HEK293 (cell line): ENCODE data around the gene ITPRIPL2.

Source experiments
- CTCF ChIA-PET: fragments of 350-600 bp; formaldehyde crosslinking; extraction: SDS; loops from one replicate; lab custom pipeline; 2021; ENCODE audit warnings: antibody characterized with exemption; lab: Yijun Ruan, JAX
- POLR2A ChIA-PET: fragments of 300-600 bp; formaldehyde crosslinking; extraction: SDS; loops from one replicate; lab custom pipeline; 2020; ENCODE audit warnings: antibody characterized with exemption, inconsistent platforms; lab: Yijun Ruan, JAX
- H3K27ac ChIP-seq: fragments of 200-500 bp; sonication (Bioruptor generic); 2 replicates; pipeline ENCODE4 v1.5.1; 2014; ENCODE audit warnings: low read depth, low read length, control low read depth, inconsistent platforms; ENCODE audit errors: extremely low read depth
- H3K36me3 ChIP-seq, 2 experiments: fragments of 200-500 bp in 1 of 2; sonication (Bioruptor generic) in 1 of 2; 1 replicate in 1 of 2; 2 replicates in 1 of 2; pipeline ENCODE4 v1.5.1; 2014 to 2017; ENCODE audit warnings: inconsistent platforms in 2 of 2, low read length in 2 of 2; ENCODE audit not compliant: control insufficient read depth in 2 of 2, insufficient read depth in 1 of 2
- H3K4me1 ChIP-seq: fragments of 200-500 bp; sonication (Bioruptor generic); 2 replicates; pipeline ENCODE4 v1.5.1; 2014; ENCODE audit warnings: mild to moderate bottlenecking, low read length, inconsistent platforms; ENCODE audit not compliant: control insufficient read depth, insufficient read depth
- H3K4me3 ChIP-seq: 2 replicates; pipeline ENCODE4 v1.5.1; 2011; ENCODE audit warnings: low read depth, mild to moderate bottlenecking, control low read depth, low read length, moderate library complexity
- H3K9me3 ChIP-seq: fragments of 200-500 bp; sonication (Bioruptor generic); 2 replicates; pipeline ENCODE4 v1.5.1; 2014; ENCODE audit warnings: low read depth, low read length, inconsistent platforms; ENCODE audit not compliant: control insufficient read depth, insufficient read depth
- FEZF1 ChIP-seq: fragments of 450-650 bp; formaldehyde crosslinking; IDR thresholded peaks from 2 replicates; pipeline ENCODE4 v1.5.1; 2016; ENCODE audit warnings: missing biosample characterization, missing genetic modification characterization
- GLI2 ChIP-seq: fragments of 450-650 bp; formaldehyde crosslinking; IDR thresholded peaks from 2 replicates; pipeline ENCODE4; 2017; ENCODE audit warnings: missing biosample characterization, missing genetic modification characterization, low read depth, borderline replicate concordance
- HOXC10 ChIP-seq: sonication (generic); formaldehyde crosslinking; IDR thresholded peaks from 2 replicates; pipeline ENCODE4 v1.8.1; 2023; ENCODE audit warnings: mild to moderate bottlenecking, missing genetic modification reagents
- MYNN ChIP-seq: fragments of 450-650 bp; formaldehyde crosslinking; IDR thresholded peaks from 2 replicates; pipeline ENCODE4 v1.5.1; 2016; ENCODE audit warnings: missing biosample characterization, missing genetic modification characterization, borderline replicate concordance
- SALL2 ChIP-seq: fragments of 450-650 bp; formaldehyde crosslinking; IDR thresholded peaks from 2 replicates; pipeline ENCODE4 v1.5.0; 2017; ENCODE audit warnings: missing biosample characterization, mild to moderate bottlenecking, missing genetic modification characterization, borderline replicate concordance
- SCRT1 ChIP-seq: fragments of 450-650 bp; formaldehyde crosslinking; IDR thresholded peaks from 2 replicates; pipeline ENCODE4 v1.5.1; 2016; ENCODE audit warnings: missing biosample characterization, missing genetic modification characterization, borderline replicate concordance
- SCRT2 ChIP-seq: fragments of 450-650 bp; formaldehyde crosslinking; IDR thresholded peaks from 2 replicates; pipeline ENCODE4 v1.5.1; 2016; ENCODE audit warnings: missing biosample characterization, missing genetic modification characterization
- TCF7L2 ChIP-seq: IDR thresholded peaks from 2 replicates; pipeline ENCODE4 v1.6.1; 2011; ENCODE audit warnings: low read depth, mild to moderate bottlenecking, inconsistent platforms, low read length, moderate library complexity, borderline replicate concordance
- ZBTB17 ChIP-seq: fragments of 450-650 bp; formaldehyde crosslinking; IDR thresholded peaks from 2 replicates; pipeline ENCODE4 v1.5.1; 2016; ENCODE audit warnings: missing biosample characterization, missing genetic modification characterization
- ZIC2 ChIP-seq: fragments of 450-650 bp; formaldehyde crosslinking; IDR thresholded peaks from 2 replicates; pipeline ENCODE4 v1.5.1; 2016; ENCODE audit warnings: missing biosample characterization, missing genetic modification characterization
- ZNF121 ChIP-seq: fragments of 450-650 bp; formaldehyde crosslinking; IDR thresholded peaks from 2 replicates; pipeline ENCODE4 v1.5.1; 2016; ENCODE audit warnings: missing biosample characterization, missing genetic modification characterization
- ZNF155 ChIP-seq: fragments of 450-650 bp; formaldehyde crosslinking; IDR thresholded peaks from 2 replicates; pipeline ENCODE4 v1.5.1; 2016; ENCODE audit warnings: missing biosample characterization, missing genetic modification characterization
- ZNF23 ChIP-seq: fragments of 450-650 bp; formaldehyde crosslinking; IDR thresholded peaks from 2 replicates; pipeline ENCODE4 v1.5.1; 2016; ENCODE audit warnings: missing biosample characterization, missing genetic modification characterization, borderline replicate concordance
- ZNF24 ChIP-seq: fragments of 450-650 bp; formaldehyde crosslinking; IDR thresholded peaks from 2 replicates; pipeline ENCODE4 v1.5.1; 2016; ENCODE audit warnings: missing biosample characterization, missing genetic modification characterization
- ZNF394 ChIP-seq: fragments of 450-650 bp; formaldehyde crosslinking; IDR thresholded peaks from 2 replicates; pipeline ENCODE4 v1.5.1; 2016; ENCODE audit warnings: missing biosample characterization, missing genetic modification characterization, mild to moderate bottlenecking, moderate library complexity, borderline replicate concordance
- ZNF426 ChIP-seq: fragments of 450-650 bp; formaldehyde crosslinking; IDR thresholded peaks from 2 replicates; pipeline ENCODE4 v1.5.1; 2017; ENCODE audit warnings: missing biosample characterization, missing genetic modification characterization, mild to moderate bottlenecking, inconsistent platforms, moderate library complexity
- ZNF433 ChIP-seq: fragments of 450-650 bp; formaldehyde crosslinking; IDR thresholded peaks from 2 replicates; pipeline ENCODE4 v1.5.1; 2016; ENCODE audit warnings: missing biosample characterization, missing genetic modification characterization, low read depth
- ZNF530 ChIP-seq: fragments of 450-650 bp; formaldehyde crosslinking; IDR thresholded peaks from 2 replicates; pipeline ENCODE4 v1.5.1; 2016; ENCODE audit warnings: low read depth, missing biosample characterization, missing genetic modification characterization
- ZNF664 ChIP-seq: fragments of 450-650 bp; formaldehyde crosslinking; IDR thresholded peaks from 2 replicates; pipeline ENCODE4 v1.5.1; 2016; ENCODE audit warnings: missing biosample characterization, missing genetic modification characterization
- ZSCAN16 ChIP-seq: fragments of 450-650 bp; formaldehyde crosslinking; IDR thresholded peaks from 2 replicates; pipeline ENCODE4 v1.5.1; 2016; ENCODE audit warnings: missing biosample characterization, missing genetic modification characterization
- TF ChIP-seq, protein P1 (sequence below): fragments of 450-650 bp; formaldehyde crosslinking; IDR thresholded peaks from 2 replicates; pipeline ENCODE4 v1.5.1; 2016; ENCODE audit warnings: missing biosample characterization, missing genetic modification characterization

Gene ITPRIPL2

DNA sequence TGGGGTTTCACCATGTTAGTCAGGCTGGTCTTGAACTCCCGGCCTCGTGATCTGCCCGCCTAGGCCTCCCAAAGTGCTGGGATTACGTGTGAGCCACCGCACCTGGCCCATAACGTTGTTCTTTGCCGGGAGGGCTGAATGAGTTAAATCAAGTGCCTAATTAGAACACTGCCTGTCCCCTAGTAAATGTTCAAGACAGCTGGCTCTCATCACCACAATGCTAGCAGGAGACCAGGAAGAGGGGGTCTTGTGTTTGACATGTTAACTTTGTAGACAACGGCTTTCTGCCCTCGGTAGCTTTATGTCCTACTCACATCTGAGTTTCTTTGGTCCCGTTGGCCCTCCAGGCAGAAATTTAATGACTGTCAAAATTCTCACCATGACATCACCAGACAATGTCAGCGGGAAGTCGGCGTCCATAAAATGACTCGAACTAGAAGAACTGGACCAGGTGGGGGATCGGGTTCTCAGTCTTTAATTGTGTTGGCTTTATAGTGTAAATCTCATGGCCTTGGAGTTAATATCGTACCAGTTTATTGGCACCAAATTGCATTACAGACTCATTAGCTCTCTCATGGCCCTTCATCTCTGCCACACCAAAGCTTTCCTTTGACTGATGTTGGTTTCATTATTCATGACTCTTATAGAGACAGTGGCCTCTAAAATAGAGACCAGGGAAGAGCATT lies 11.4 kb upstream of the ITPRIPL2 start (continued):
- TF ChIP-seq ZNF155 (tag by site-specific recombination): no peak
- peak; percentile 67 for TF ChIP-seq ZNF121 (tag by site-specific recombination)
- no peak for TF ChIP-seq SALL2 (tag by site-specific recombination)
- TF ChIP-seq ZNF530 (tag by site-specific recombination): no peak
- TF ChIP-seq ZIC2 (tag by site-specific recombination): peak; percentile 88
- no peak for TF ChIP-seq ZNF664 (tag by site-specific recombination)
- TF ChIP-seq ZNF394 (tag by site-specific recombination): peak; percentile 61; the same call in 1 of the 2 replicates
- TF ChIP-seq ZSCAN16 (tag by site-specific recombination): no peak
- TF ChIP-seq GLI2 (tag by site-specific recombination): peak; percentile 65; the same call in 1 of the 2 replicates
- TF ChIP-seq HOXC10: no peak
- no peak for TF ChIP-seq ZNF23
- TF ChIP-seq ZNF426 (tag by site-specific recombination): no peak

DNA sequence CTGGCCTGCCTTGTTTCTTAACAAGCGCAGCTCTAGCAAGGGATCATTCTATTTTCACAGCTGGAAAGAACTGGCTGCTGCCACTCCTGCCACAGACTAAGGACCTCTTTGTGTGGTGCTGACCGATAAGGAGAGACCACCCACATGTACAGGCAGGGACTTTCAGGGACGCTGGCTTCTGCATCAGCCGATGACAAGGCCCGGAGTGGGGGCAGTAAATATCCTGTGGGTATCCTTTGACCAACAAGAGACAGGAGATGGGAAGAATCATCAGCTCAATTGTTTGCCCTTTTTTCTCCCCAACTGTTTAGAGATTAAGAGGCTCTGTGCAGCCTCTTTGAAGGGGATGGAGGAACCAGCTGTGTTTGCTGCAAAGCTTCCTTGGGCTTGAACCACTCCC lies 9.2 kb upstream of the ITPRIPL2 start:
- CTCF ChIA-PET: interaction anchor here (0.5 to 1.0 kb wide), 3 partner anchors 10 to 121 kb away, joined by 3 to 5 read pairs (median 4); partner anchors contain the start of gene TMC7
- no peak for TF ChIP-seq SCRT1 (tag by site-specific recombination)
- TF ChIP-seq FEZF1 (tag by site-specific recombination): peak; percentile 29; the same call in 1 of the 2 replicates
- TF ChIP-seq ZNF121 (tag by site-specific recombination): 0 out of 2 replicates have a peak, but pooled peaks have one; percentile 5
- TF ChIP-seq, all 188 proteins: peak for 2
- Histone ChIP-seq H3K4me1 (peaks cover 4% of the 10 kb centered on the region; the same call in 1 of the 2 replicates), H3K9me3 (no peaks in the 10 kb centered on the region), H3K27ac (no peak overlapping the region), H3K36me3 (no peaks in the 10 kb centered on the region), H3K4me3 (no peak overlapping the region)
- POLR2A ChIA-PET: no interaction called here

DNA sequence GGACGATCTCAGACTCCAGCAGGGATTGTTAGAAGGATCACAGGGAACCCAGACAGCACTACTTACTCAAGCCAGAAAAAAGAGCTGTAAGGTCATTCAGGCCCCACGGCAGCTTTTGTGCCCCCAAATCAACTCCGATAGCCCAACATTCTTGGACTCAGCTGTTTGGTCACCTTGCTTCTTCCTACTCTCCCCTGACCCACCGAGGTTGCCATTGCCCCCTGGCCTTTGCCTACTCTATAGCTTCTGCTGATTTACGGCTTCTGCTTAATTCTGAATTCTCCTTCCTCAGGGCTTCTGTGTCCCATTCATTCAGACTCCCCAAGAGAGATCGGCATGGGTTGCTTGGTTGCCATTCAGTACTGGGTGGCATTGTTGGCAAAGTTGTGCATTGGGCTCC lies 8.6 kb upstream of the ITPRIPL2 start:
- Histone ChIP-seq H3K4me3 (no peak overlapping the region), H3K4me1 (peaks cover 4% of the 10 kb centered on the region; the same call in 1 of the 2 replicates), H3K27ac (no peak overlapping the region)
- ChIA-PET POLR2A (no interaction called here), CTCF (interaction anchor here (0.5 to 0.8 kb wide), 2 partner anchors 9 to 122 kb away, joined by 3 read pairs; partner anchors contain the start of genes ITPRIPL2 and TMC7)
- TF ChIP-seq ZNF433 (tag by site-specific recombination): no peak
- 0 out of 2 replicates have a peak, but pooled peaks have one; percentile 39 for TF ChIP-seq ZBTB17 (tag by site-specific recombination)
- TF ChIP-seq, all 188 proteins: peak for 1
- Histone ChIP-seq H3K9me3 (no peaks in the 10 kb centered on the region), H3K36me3 (no peaks in the 10 kb centered on the region)

DNA sequence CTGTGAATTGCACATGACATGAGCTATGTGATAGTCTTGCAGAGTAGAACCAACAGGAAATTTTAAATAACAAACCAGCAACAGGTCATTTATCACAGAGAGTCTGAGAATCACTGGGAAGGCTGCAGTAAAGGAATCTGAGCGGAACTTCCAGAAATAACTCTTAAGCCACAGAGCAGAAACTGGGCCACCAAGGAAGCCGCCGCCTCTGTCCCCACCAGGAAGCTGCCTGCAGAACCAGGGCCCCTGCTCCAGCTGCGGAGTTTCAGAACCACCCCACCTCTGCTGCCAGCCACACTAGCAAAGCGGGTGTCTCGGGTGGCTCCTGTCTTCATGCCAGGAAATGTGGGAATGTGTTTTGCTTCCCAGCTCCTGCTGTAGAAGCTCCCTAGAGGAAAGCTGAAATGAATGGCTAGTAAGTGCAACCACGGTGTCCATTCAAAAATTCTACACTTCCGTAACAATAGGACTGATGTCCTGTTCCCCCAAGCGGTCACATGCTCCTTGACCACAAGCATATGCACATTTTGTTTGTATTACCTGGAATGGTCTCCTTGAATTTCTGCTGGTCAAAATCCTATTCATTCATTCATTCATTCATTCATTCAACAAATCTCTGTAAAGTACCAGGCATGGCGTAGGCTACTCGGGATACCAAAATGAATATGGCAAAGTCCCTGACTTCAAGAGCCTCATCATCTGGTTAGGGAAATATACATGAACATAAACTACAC lies 7.7 kb upstream of the ITPRIPL2 start:
- H3K4me1 ChIP-seq: peaks cover 4% of the 10 kb centered on the region; the same call in 1 of the 2 replicates
- CTCF ChIA-PET: no interaction called here
- no peaks in the 10 kb centered on the region for H3K9me3 ChIP-seq
- no peak overlapping the region for H3K27ac ChIP-seq
- TF ChIP-seq ZNF24: peak; percentile 84
- TF ChIP-seq SCRT2 (tag by site-specific recombination): peak; percentile 64
- no peak for TF ChIP-seq MYNN
- no peak for TF ChIP-seq TCF7L2
- TF ChIP-seq SALL2 (tag by site-specific recombination): no peak
- TF ChIP-seq, protein P1, sequence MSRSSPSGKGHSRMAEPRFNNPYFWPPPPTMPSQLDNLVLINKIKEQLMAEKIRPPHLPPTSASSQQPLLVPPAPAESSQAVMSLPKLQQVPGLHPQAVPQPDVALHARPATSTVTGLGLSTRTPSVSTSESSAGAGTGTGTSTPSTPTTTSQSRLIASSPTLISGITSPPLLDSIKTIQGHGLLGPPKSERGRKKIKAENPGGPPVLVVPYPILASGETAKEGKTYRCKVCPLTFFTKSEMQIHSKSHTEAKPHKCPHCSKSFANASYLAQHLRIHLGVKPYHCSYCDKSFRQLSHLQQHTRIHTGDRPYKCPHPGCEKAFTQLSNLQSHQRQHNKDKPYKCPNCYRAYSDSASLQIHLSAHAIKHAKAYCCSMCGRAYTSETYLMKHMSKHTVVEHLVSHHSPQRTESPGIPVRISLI (tag by site-specific recombination): no peak
- POLR2A ChIA-PET: no interaction called here
- no peaks in the 10 kb centered on the region for H3K36me3 ChIP-seq
- no peak overlapping the region for H3K4me3 ChIP-seq
